Esophagus muscularis mucosa (tissue), 4 donors: ENCODE measurements around the gene STRADA. TPM values are rescaled to one million over a fixed set of nuclear protein-coding genes. Genes with fewer than 3 reads are reported as not detected.

Experiments used
- DNase-seq: peaks from one replicate; pipeline ENCODE4 v3.0.0-alpha.2; 2017; ENCODE audit errors: extremely low spot score
- H3K27ac ChIP-seq, 4 donors: fragments of 200-600 bp; sonication (generic); replicated peaks in 1 of 4; 1 replicate in 3 of 4; 2 replicates in 1 of 4; pipeline ENCODE4 v1.5.1; 2016 to 2019; ENCODE audit warnings: mild to moderate bottlenecking in 1 of 4
- H3K27me3 ChIP-seq, 4 donors: fragments of 200-600 bp; sonication (generic); one replicate each; pipeline versions ENCODE4 v1.5.1 to v1.6.0; 2016 to 2019
- H3K36me3 ChIP-seq, 4 donors: fragments of 200-600 bp; sonication (generic); one replicate each; pipeline ENCODE4 v1.5.1; 2016 to 2019
- H3K4me1 ChIP-seq, 4 donors: fragments of 200-600 bp; sonication (generic); one replicate each; pipeline ENCODE4 v1.5.1; 2016 to 2019
- H3K4me3 ChIP-seq, 4 donors: fragments of 200-600 bp; sonication (generic); 1 replicate in 2 of 4; 2 replicates in 2 of 4; pipeline ENCODE4 v1.5.1; 2016 to 2019; ENCODE audit warnings: mild to moderate bottlenecking in 4 of 4, moderate library complexity in 1 of 4
- H3K9me3 ChIP-seq, 4 donors: fragments of 200-600 bp; sonication (generic); 1 replicate in 3 of 4; 2 replicates in 1 of 4; pipeline ENCODE4 v1.5.1; 2016 to 2019
- CTCF ChIP-seq, 3 experiments: fragments of 200-600 bp in 2 of 3; fragments of 450-650 bp in 1 of 3; sonication (generic) in 2 of 3; IDR thresholded peaks; one replicate each; pipeline ENCODE4 v1.5.1; 2017 to 2019; ENCODE audit warnings: antibody characterized with exemption in 3 of 3, mild to moderate bottlenecking in 2 of 3, moderate library complexity in 1 of 3
- EP300 ChIP-seq: sonication (generic); formaldehyde crosslinking; IDR thresholded peaks from one replicate; pipeline ENCODE4 v1.6.1; 2017; ENCODE audit warnings: antibody characterized with exemption
- POLR2A ChIP-seq: fragments of 450-650 bp; IDR thresholded peaks from one replicate; pipeline ENCODE4 v1.6.1; 2017; ENCODE audit warnings: antibody characterized with exemption, moderate library complexity, mild to moderate bottlenecking, low read depth
- POLR2AphosphoS5 ChIP-seq, 2 donors: sonication (generic); formaldehyde crosslinking; IDR thresholded peaks; one replicate each; pipeline ENCODE4 v1.6.1; 2017; ENCODE audit warnings: antibody characterized with exemption in 2 of 2
- WGBS: methylation state at CpG from one replicate; pipeline ENCODE4 v1.1.5; 2018; 5-methylcytosine and 5-hydroxymethylcytosine counted together
- intact Hi-C: fragments of 100-400 bp; cut with DNase I; formaldehyde crosslinking; loops from one replicate; pipeline ENCODE4 v1.15.1; 2023
- total RNA-seq, 4 donors: library from RNA; depleted of rRNA; stranded (reverse); fragments of >200 nt; gene quantifications; one replicate each; pipeline versions ENCODE4 v1.1.0 to v1.2.1, GENCODE V29; 2016

The STRADA gene
- total RNA-seq, 4 donors from 2014 or later = 18.2 to 20.5 (median 20.1) TPM

DNA sequence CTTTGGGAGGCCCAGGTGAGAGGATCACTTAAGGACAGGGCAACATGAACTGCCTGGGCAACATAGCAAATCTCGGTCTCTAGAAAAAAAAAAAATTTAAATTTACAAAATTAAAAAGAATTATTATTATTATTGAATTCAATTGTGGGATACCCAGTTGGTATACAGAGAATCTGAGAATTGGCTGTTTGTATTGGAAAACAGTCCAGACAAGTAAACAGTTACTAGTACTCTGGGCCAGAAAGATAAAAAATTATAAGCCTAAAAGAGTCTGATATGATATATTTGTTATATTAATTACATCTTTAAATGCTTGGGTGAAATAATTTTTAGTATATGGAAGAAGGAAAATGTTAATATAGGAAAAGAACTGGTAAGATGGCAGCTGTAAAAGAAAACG, 16.8 kb upstream of the STRADA start:
- WGBS = 94% methylated on average over 2 of the region's 2 CpGs
- Histone ChIP-seq H3K9me3 (no peaks in the 10 kb centered on the region), H3K4me1 (no peaks in the 10 kb centered on the region), H3K27me3 (no peaks in the 10 kb centered on the region), H3K4me3 (no peak overlapping the region), H3K36me3 (peaks cover 44 to 98% (median 85%) of the 10 kb centered on the region in 4 donors), H3K27ac (no peak overlapping the region)
- TF ChIP-seq POLR2AphosphoS5 (IDR thresholded peaks at IDR 0.05) (no peak), CTCF (IDR thresholded peaks at IDR 0.05) (no peak), EP300 (no peak), POLR2A (no peak)
- DNase-seq = no peak
- intact Hi-C loops = no loop called here

DNA sequence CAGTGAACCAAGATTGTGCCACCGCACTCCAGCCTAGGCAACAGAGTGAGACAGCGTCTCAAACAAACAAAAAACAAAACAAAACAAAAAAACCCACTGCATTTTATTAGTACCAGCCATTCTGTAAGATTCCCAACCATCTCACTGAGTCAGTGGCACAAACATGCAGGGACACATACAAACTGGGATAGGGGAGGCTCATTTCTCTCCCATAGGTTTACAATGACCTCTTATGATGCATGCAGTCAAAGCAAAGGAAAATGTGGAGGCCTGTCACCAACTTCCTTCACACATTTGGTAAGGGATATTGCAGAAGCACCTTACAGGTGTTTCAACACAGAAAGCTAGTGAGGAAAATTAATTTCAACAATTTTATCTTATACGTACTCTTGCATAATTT, 12.4 kb upstream of the STRADA start:
- Histone ChIP-seq H3K4me3 (no peak overlapping the region), H3K9me3 (no peaks in the 10 kb centered on the region), H3K27me3 (no peaks in the 10 kb centered on the region), H3K36me3 (peaks cover 40 to 98% (median 89%) of the 10 kb centered on the region in 4 donors), H3K27ac (no peak overlapping the region), H3K4me1 (no peaks in the 10 kb centered on the region)
- no peak for DNase-seq
- no peak for TF ChIP-seq CTCF (IDR thresholded peaks at IDR 0.05)
- no peak for TF ChIP-seq POLR2A
- no peak for TF ChIP-seq EP300
- TF ChIP-seq POLR2AphosphoS5 (IDR thresholded peaks at IDR 0.05) = no peak
- WGBS = 89% methylated on average over 3 of the region's 3 CpGs
- intact Hi-C loops = no loop called here

DNA sequence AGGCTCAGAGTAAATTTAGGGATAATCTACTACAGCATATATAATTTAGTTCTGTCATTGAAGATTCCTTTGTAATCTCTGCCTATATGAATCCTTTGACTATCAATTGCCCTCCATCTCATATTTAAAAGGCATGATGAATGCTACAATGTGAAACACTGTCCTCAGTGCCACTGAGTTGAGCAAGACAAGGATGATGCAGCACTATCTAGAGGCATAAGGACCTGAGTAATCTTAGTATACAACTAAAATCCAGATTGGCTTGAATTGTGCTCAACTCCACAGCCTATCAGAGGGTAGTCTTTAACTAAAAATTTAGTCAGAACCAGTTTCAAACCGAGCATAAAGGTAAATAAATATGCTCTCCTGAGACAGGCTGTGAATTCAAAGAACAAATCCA, 11.6 kb upstream of the STRADA start:
- Histone ChIP-seq H3K27me3 (no peaks in the 10 kb centered on the region), H3K27ac (no peak overlapping the region), H3K36me3 (peaks cover 40 to 99% (median 91%) of the 10 kb centered on the region in 4 donors), H3K4me3 (no peak overlapping the region), H3K9me3 (no peaks in the 10 kb centered on the region), H3K4me1 (no peaks in the 10 kb centered on the region)
- intact Hi-C loops = no loop called here
- no peak for DNase-seq
- 88% methylated on average over 1 of the region's 1 CpG for WGBS
- TF ChIP-seq POLR2AphosphoS5 (IDR thresholded peaks at IDR 0.05) (no peak), POLR2A (no peak), CTCF (IDR thresholded peaks at IDR 0.05) (no peak), EP300 (no peak)

DNA sequence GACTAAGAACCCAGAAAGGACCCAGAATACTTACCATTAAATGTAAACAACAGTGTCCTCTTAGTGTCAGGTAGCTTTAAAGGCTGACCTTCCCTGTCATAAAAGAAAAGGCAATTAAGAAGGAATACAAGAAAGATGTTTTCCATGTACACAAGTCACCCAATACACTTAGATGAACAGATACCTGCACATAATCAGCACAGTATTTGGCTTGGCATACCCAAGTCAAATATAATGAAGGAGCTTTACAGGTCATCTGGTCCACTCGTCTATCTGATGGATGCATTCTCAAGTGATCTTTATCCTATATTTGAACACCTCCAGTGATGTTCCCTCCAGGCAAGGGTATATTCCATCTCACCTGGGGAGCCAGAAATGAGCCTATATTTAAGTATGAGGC, 11.1 kb upstream of the STRADA start:
- TF ChIP-seq POLR2AphosphoS5 (IDR thresholded peaks at IDR 0.05) (no peak), POLR2A (no peak), EP300 (no peak), CTCF (IDR thresholded peaks at IDR 0.05) (no peak)
- H3K4me3 ChIP-seq = no peak overlapping the region
- H3K27me3 ChIP-seq = no peaks in the 10 kb centered on the region
- intact Hi-C loops = no loop called here
- DNase-seq = no peak
- H3K27ac ChIP-seq = no peak overlapping the region
- H3K4me1 ChIP-seq = no peaks in the 10 kb centered on the region
- H3K9me3 ChIP-seq = no peaks in the 10 kb centered on the region
- peaks cover 40 to 99% (median 91%) of the 10 kb centered on the region in 4 donors for H3K36me3 ChIP-seq
- WGBS = 84% methylated on average over 1 of the region's 1 CpG

DNA sequence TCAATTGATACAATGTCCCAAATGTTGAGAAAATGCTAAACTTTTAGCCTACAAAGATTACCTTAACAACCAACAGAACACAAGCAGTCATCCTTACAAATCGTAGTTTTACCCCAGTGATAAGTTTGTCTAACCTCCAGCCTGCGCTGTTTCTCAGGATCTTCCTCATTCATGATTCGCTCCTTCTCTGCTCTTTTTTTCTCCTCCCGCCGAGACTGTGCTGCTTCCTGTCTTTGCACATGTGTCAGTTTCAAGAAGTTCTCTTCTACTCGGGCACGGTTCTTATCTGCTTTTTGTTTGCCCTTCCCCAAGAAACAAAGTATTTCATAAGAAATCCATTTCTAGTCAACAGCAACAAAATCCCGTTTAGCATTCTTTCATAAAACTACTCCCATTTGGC, 10.2 kb upstream of the STRADA start:
- Histone ChIP-seq H3K4me3 (no peak overlapping the region), H3K9me3 (no peaks in the 10 kb centered on the region), H3K36me3 (peaks cover 42 to 100% (median 90%) of the 10 kb centered on the region in 4 donors), H3K27me3 (no peaks in the 10 kb centered on the region), H3K27ac (no peak overlapping the region), H3K4me1 (no peaks in the 10 kb centered on the region)
- intact Hi-C loops = no loop called here
- 69% methylated on average over 8 of the region's 8 CpGs for WGBS
- no peak for DNase-seq
- TF ChIP-seq EP300 (no peak), POLR2A (no peak), POLR2AphosphoS5 (IDR thresholded peaks at IDR 0.05) (no peak), CTCF (IDR thresholded peaks at IDR 0.05) (no peak)
